Dermis microvascular lymphatic vessel endothelial cell (primary cell): ENCODE data around the gene NEURL4. TPM values are rescaled to one million over a fixed set of nuclear protein-coding genes. Genes with fewer than 3 reads are reported as not detected.
A peak's percentile ranks its signal among the peaks of the same experiment; 100 is the strongest.

ENCODE experiments used
- DNase-seq, 2 donors: peaks; one replicate each; pipeline versions ENCODE4 v3.0.0 to v3.0.0-alpha.2; 2010; ENCODE audit warnings: low read depth in 2 of 2
- total RNA-seq: library from RNA; depleted of rRNA; stranded (reverse); fragments of >200 nt; gene quantifications from 2 replicates; pipeline ENCODE4 v1.2.1, GENCODE V29; 2014

The NEURL4 gene
- total RNA-seq, 1 donor from 2014 or later: 9.1 TPM

DNA sequence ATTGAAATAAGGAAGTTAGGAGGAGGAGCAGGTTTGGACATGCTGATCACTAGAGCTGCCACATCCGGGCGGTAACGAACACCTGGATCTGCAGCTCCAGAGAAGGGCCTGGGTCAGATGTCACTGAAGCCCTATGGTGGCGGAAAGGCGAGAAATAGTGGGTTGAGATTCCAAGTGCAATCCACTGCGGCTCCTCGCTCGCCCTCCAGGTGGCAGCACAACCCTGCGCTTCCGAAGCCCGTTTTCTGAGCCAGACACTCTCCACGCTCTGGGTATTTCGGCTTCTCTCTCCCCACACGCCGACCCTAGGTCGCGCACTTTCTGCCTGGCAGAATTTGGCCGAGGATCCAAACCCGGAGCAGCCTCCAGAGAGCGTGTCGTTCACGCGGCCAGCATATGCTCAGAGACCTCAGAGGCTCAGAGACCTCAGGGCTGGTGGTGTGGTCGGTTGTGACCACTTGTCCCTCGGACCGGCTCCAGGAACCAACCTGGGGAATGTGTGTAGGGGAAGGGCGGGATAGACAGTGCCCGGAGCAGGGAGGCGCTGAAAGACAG is 48.5 kb downstream of the NEURL4 start:
- DNase-seq: peak; percentile 52 to 76

DNA sequence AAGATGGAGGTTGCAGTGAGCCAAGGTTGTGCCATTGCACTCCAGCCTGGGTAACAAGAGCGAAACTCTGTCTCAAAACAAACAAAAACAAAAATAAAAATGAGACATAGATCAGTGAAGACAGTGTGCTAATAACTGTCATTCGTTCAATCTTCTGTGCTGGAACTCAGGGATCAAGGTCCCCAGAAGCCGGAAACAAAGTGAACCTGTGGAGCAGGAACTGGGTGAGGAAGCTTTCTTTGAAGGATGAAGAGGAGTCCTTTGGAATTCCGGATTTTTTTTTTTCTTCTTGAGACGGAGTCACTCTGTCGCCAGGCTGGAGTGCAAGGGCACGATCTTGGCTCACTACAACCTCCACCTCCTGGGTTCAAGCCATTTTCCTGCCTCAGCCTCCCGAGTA is 49.7 kb downstream of the NEURL4 start:
- no peak for DNase-seq

DNA sequence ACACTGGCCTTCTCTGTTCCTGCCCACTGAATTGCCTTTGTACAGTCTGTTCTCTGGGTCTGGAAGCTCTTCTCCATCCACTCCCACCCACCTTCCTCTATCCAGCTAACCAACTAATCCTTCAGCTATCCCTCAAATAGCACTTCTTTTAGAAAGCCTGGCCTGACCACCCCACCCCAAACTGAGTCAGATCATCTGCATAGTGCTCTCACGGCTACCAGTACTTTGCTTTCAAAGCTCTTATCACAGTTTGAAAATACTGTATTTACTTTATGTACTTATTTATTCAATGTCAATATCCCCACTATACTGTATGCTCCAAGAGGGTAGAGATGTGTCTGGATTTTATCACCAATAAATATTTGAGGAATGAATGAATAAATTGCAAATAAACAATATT is 62.4 kb downstream of the NEURL4 start:
- DNase-seq: no peak

Other genes starting within 250 kb of the NEURL4 start
- 1.8 and 3.5 TPM in 2 replicates for gene CLEC10A, start 249.1 kb downstream of the NEURL4 start, total RNA-seq
- under 0.01 TPM in 1 of 2 replicates, not detected in the other for gene ASGR2, start 214.5 kb downstream of the NEURL4 start, total RNA-seq
- gene ASGR1, start 150.0 kb downstream of the NEURL4 start, total RNA-seq: 14.8 and 26.2 TPM in 2 replicates
- gene DLG4, start 109.5 kb downstream of the NEURL4 start, total RNA-seq: 5.3 and 11.4 TPM in 2 replicates
- gene ACADVL, start 109.4 kb downstream of the NEURL4 start, total RNA-seq: 219 and 341 TPM in 2 replicates
- gene DVL2, start 94.8 kb downstream of the NEURL4 start, total RNA-seq: 28.6 and 37.0 TPM in 2 replicates
- gene PHF23, start 89.9 kb downstream of the NEURL4 start, total RNA-seq: 29.7 and 45.6 TPM in 2 replicates
- gene GABARAP, start 86.9 kb downstream of the NEURL4 start, total RNA-seq: 92.6 and 197 TPM in 2 replicates
- gene CTDNEP1, start 77.6 kb downstream of the NEURL4 start, total RNA-seq: 25.9 and 35.5 TPM in 2 replicates
- gene ELP5, start 77.1 kb downstream of the NEURL4 start, total RNA-seq: 31.8 and 34.6 TPM in 2 replicates
- gene CLDN7, start 66.9 kb downstream of the NEURL4 start, total RNA-seq: 1.0 and 2.7 TPM in 2 replicates
- gene SLC2A4, start 47.6 kb downstream of the NEURL4 start, total RNA-seq: 0.76 and 0.90 TPM in 2 replicates
- 0.25 and 0.26 TPM in 2 replicates for gene YBX2, start 34.7 kb downstream of the NEURL4 start, total RNA-seq
- gene EIF5A, start 21.7 kb downstream of the NEURL4 start, total RNA-seq: 540 and 622 TPM in 2 replicates
- 19.1 and 28.3 TPM in 2 replicates for gene GPS2, start 14.0 kb downstream of the NEURL4 start, total RNA-seq
- 0.26 and 1.0 TPM in 2 replicates for gene ACAP1, start 7.2 kb upstream of the NEURL4 start, total RNA-seq
- 2.3 and 3.4 TPM in 2 replicates for gene KCTD11, start 22.8 kb upstream of the NEURL4 start, total RNA-seq
- gene TMEM95, start 25.8 kb upstream of the NEURL4 start, total RNA-seq: not detected in 2 replicates
- gene TNK1, start 51.8 kb upstream of the NEURL4 start, total RNA-seq: 2.1 and 2.3 TPM in 2 replicates
- gene PLSCR3, start 65.2 kb upstream of the NEURL4 start, total RNA-seq: 13.5 and 34.0 TPM in 2 replicates
- gene TMEM256, start 74.8 kb upstream of the NEURL4 start, total RNA-seq: 127 and 212 TPM in 2 replicates
- gene NLGN2, start 78.5 kb upstream of the NEURL4 start, total RNA-seq: 1.4 and 3.0 TPM in 2 replicates
- gene SPEM1, start 91.0 kb upstream of the NEURL4 start, total RNA-seq: not detected in 2 replicates
- gene SPEM2, start 96.3 kb upstream of the NEURL4 start, total RNA-seq: not detected in 2 replicates
- not detected in 2 replicates for gene SPEM3, start 99.5 kb upstream of the NEURL4 start, total RNA-seq
- gene TMEM102, start 106.1 kb upstream of the NEURL4 start, total RNA-seq: 6.8 and 10.1 TPM in 2 replicates
- gene FGF11, start 110.2 kb upstream of the NEURL4 start, total RNA-seq: 0.13 and 0.38 TPM in 2 replicates
- gene CHRNB1, start 115.7 kb upstream of the NEURL4 start, total RNA-seq: 7.2 and 10.0 TPM in 2 replicates
- gene ZBTB4, start 150.3 kb upstream of the NEURL4 start, total RNA-seq: 6.7 and 11.3 TPM in 2 replicates
- not detected in 2 replicates for gene SLC35G6, start 152.1 kb upstream of the NEURL4 start, total RNA-seq
- 56.5 and 87.0 TPM in 2 replicates for gene POLR2A, start 155.0 kb upstream of the NEURL4 start, total RNA-seq
- 4.7 and 9.4 TPM in 2 replicates for gene TNFSF12, start 219.7 kb upstream of the NEURL4 start, total RNA-seq
- gene TNFSF13, start 229.4 kb upstream of the NEURL4 start, total RNA-seq: 0.25 and 0.26 TPM in 2 replicates
- gene SENP3, start 232.6 kb upstream of the NEURL4 start, total RNA-seq: 61.2 and 74.1 TPM in 2 replicates